ENCODE data around the gene PHF23.

Gene PHF23

DNA sequence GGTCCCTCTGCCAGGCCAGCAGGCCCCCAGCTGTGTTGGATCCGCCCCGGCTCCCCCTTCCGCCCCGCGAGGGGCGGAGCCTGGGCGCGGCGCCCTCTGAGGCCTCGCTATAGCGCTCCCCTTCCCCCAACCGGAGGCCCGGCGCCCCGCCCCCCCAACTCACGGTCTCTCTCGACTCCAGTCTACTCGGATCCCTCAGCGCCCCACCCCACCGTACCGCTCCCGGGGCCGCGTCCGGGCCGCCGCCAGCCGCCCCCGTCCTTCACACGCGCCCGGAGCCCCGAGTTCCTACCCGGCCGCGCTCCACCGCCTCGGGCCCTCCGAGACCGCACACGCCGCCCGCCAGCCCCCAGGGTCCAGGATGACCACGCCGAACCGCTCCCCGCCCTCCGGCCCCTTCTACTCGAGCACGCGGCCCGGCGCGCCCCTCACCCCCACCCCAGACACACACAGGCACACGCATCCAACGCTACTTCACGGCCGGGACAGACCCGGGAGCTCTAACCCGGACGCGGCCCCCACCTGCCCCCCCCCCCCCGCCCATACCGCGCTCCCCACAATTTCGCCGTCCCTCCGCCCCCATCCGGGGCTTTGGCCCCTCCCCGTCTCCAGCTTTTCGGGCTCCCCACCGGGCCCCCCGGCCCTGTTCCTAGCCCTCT lies 1.4 kb downstream of the PHF23 start:
- no peak for DNase-seq (ENCODE audit: low read depth)

DNA sequence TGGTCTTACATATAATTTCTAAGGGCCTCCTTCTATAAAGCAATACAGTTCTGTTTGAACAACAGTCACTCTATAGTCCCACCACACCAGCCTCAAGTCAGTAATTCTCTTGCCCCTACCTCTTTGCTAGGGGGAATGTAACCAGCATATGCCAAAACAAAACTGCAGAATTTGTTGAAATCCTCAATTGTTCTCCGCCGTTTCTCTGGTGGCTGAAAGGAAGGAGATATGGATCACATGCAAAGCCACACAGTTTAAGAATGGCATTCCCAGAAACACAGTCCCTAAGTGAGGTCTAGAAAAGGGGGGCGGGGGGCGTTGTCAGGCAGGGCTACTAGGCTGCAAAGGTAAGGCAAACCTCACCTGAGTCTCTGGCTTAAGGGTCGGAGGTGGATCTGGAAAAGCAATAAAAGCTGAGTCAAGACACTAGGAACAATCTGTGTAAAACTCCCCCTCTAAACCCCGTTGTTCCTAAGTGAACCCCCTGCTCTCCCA lies 1.9 kb downstream of the PHF23 start:
- no peak for DNase-seq (ENCODE audit: low read depth)

DNA sequence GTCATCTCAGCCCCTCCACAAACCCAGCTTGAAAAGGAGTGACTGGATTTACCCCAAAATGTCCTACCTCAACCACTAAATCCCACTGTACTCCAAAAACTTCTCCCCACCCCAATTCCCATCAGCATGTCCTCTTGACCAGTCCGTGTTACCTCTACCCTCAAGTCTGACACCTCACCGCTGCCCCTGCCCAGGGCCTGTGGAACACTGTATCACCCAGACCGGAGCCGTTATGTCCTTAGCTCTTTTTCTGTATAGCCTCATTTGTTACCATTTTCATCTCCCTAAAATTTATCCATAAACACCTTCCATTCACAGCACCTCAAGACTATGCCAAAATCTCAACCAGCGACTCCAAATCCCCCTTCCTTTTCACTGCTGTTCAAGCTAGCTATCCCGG lies 2.4 kb downstream of the PHF23 start:
- no peak for DNase-seq (ENCODE audit: low read depth)

DNA sequence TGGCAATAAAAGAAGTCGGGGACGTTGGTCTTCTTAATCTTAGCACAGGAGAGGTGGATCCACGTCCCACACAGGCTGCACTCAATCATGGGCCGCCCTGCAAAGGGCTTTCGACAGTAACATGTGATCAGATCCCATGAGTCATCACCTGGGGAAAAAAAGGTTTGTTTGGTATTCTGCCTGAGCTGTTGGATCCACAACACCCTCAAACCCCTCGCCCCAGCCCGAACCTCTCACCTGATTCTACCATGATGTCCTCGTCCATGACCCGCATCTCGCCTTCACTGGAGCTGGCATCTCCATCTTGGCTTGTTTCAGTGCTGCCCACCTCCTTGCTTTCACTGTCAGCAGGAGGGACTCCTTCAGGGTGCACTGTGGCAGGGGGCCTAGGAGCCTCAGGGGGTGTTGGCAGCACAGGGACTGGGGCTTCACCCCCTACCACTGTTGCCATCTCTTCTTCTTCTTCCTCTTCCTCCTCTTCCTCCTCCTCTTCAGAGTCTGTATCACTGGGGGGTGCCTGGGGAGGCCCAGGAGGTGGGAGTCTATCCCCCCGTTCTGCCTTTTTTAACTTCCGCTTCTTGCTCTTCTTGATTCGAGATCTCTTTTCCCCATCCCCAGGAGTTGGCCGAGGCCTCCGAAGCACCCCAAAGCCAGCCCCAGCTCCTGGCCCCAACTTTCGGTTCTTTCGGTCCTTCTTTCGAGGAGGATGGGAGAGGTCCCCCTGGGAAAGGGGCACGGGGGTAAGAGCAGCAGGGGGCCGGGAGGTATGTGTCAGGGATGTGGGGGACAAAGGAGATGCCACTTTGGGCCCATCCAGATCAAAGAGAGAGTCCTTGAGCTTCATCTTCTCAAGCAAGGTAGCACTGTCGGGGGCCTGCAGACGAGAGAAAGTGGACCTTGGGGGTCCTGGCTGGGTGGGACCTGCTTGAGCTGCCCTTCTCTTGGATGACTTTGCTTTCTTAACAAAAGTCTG lies 3.3 kb downstream of the PHF23 start:
- DNase-seq (ENCODE audit: low read depth): no peak

DNA sequence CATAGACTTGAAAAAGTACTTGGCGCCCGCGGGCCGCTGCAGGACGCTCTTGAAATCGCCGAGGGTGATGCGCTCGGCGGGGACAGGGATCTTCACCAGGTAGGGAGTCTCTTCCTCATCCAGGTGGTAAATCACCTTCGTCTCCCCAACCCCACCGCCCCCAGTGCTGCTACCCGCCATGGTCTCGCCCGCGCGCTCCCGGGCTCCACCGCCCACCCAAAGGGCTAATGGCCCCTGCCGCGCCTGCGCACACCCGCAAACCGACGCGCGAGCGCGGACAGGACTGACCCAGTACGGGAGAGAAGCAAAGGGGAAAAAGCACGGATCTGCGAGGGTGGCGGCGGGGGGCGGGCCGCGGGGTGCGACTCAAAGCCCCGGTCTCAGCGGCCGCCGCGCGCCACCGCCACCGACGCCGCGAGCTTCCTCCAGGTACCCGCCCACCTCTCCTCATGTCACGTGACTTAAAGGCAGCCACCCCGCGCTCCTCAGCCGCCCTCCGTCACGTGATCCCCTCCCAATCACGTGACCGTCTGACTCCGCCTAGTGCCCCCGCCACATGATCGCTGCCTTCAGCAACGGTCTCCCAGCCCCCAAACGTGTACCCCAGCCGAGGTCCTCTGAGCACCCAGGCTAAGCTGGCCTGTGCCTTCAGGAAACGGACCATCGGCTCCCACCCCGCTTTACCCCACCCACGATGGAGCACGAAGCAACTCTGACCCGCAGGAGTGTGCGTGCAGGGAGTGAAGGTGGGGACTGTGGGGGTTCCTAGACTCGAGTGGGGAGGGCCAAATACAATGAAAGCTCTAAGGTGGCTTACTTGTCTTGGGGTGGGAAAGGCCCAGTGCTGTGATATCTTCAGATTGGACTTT lies 4.9 kb downstream of the PHF23 start, which contains the start of gene DVL2:
Gene DVL2, minus strand, starts transcription at position 435 of the 869 bp plus-strand sequence. Its CDS starts 255 bp downstream, at position 180.
- DNase-seq (ENCODE audit: low read depth): no peak

DNA sequence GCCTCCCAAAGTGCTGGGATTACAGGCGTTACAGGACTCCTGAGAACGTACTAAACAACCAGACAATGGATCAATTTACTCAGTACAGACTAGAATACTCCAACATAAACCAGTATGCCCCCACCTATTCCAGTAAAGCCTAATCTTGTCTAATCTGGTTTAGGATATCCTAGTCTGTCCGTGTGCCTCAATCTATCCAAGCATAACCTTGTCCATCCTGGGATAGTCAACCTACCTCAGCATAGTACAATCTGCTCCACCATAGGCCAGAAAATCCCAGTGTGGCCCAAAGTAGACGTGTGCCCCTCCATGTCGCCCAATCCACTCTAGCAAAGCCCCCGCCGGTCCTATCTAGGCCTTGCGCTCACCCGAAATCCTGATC lies 5.6 kb downstream of the PHF23 start:
- no peak for DNase-seq (ENCODE audit: low read depth)

DNA sequence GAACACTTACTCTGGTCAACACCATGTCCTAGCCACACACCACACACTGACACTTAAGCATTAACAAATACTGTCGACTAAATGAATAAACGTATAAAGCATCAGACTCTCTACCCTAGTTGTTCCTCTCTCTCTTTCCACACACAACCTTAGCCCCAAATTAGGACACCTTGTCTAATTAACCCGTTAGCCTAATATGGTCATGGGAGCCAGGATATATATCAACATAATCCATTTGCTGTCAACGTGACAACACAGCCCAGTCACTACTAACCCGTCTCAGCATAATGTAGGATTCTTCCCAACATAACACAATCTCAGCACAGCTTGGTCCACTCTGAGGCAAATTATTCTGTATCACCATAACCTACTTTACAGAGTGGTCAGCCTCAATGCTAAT lies 7.1 kb downstream of the PHF23 start:
- no peak for DNase-seq (ENCODE audit: low read depth)

DNA sequence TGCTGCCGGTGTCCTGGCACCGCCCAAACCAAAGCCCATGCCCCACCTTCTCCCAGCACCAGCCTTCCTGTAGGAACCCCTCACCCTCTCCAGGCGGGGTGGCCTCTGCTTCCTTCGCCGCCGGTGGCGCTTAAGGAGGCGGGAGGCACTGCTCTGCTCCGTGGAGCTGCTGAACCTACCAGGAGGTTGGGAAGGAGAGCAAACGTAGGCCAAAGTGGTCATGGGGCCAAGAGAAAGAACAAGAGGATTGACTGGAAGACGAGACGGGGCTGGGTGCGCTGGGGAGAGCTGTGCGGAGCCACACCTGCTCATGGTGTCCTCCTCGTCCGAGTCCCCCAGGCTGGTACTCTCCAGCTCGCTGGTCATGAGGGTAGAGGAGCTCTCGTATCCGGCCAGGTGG lies 9.8 kb downstream of the PHF23 start:
- no peak for DNase-seq (ENCODE audit: low read depth)

DNA sequence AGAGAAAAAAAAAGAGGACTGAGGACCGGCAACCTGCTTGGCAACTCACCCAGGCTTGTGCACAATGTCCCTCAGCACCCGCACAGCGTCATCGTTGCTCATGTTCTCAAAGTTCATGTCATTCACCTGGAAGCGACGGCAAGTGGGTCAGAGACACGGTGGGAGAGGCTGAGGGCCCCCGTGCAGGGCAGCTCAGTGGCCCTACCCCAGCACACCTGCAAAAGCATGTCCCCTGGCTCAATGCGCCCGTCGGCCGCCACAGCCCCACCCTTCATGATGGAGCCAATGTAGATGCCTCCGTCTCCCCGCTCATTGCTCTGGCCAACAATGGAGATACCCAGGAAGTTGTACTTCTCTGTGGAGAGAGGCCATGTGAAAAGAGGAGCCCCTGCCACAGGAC lies 10.3 kb downstream of the PHF23 start:
- DNase-seq (ENCODE audit: low read depth): no peak

DNA sequence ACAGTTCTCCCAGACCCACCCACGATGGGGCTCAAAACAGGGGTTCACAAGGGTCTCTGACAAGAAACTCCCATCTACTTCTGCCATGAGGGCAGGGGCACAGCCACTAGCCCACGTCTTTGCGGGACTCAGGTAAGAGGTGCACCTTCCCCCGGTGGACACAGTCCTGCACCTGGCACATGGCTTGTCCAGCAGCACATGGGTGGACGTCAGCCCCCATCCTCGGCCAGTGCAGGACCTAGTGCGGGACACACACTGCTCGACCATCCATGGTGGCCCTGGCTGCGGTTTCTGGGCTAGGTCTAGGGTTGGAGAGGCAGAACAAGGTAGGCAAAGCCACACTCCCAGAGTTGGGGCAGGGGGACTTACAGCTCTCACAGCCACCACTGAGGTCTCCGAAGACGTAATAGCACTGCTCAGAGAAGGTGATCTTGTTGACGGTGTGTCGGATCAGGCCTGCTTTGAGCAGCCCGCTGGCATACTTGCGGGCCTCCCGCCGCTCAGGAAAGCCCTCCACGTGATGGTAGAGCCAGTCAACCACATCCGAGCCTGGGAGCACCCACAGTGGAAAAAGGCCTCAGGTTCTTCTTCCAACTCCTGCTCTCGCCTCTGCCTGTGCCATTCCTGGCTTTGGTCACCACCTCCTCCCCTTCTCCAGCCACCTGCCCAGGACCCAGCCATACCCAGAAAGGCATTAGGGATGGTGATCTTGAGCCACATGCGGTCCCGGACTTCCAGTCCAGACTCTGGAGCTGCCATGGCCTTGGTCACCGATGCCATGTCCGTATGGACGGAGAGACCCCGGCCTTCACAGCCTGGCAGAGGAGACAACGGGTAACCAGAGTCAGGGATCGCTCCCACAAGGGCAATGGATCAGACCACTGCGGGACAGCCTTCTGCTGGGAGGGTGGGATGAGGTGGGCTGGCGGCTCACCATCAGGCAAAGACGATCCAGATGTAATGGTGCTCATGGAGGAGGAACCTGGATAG lies 12.2 kb downstream of the PHF23 start:
- DNase-seq (ENCODE audit: low read depth): no peak

DNA sequence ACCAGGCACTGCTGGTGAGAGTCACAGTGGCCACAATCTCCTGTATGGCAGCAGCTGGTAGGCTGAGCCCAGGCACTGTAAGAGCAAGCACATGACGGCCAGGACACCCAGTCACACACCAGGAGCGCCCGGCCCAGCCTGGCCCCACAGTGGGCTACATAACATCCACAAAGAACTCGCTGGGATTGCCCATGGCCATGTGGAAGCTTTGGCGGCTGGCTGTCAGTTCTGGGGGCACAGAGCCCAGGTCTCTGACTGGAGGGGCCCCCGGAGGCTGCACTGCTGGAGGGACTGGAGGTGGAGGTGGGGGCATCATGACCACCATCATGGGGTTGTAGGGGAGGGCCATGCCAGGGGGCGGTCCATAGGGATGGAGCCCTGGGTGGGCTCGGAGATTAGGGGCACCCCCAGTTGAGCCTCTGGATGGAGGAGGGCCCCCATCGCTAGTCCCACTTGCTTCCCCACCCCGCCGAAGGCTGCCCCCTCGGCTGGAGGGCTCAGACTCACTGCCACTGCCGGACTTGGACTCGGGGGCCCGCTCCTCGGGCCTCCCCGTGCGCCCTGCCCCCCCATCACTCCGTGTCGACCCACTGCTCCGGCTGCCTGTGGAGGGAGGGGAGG lies 13.4 kb downstream of the PHF23 start:
- no peak for DNase-seq (ENCODE audit: low read depth)

DNA sequence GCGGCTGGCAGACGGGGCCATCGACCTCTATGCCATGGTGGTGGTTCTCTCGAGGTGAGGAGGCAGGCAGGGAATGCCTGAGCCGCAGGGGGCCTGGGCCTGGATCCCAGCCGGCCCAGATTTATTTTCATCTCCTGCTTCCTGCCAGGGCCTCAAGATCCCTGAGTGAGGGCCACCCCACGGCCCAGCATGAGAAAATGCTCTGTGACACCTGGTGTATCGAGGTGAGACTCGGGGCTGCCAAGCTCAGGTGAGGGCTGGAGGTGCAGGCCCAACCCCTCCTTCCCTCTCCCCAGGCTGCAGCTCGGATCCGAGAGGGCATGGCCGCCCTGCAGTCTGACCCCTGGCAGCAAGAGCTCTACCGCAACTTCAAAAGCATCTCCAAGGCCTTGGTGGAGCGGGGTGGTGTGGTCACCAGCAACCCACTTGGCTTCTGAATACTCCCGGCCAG lies 14.6 kb downstream of the PHF23 start:
- DNase-seq (ENCODE audit: low read depth): no peak

DNA sequence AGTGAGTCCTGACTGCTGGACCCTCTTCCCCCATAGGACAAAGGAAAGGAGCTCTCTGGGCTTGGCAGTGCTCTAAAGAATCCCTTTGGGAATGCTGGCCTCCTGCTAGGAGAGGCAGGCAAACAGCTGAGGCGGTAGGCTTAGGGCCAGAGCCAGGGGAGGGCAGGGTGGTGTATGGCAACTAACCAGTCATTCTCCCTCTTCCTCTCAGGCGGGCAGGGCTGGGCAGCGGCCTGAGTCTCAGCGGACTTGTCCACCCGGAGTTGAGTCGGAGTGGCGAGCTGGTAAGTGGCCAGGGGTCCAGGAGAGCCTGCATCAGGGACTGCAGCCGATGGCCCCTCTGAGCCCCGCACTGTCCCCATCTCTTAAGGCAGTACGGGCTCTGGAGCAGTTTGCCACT lies 15.1 kb downstream of the PHF23 start:
- DNase-seq (ENCODE audit: low read depth): no peak

DNA sequence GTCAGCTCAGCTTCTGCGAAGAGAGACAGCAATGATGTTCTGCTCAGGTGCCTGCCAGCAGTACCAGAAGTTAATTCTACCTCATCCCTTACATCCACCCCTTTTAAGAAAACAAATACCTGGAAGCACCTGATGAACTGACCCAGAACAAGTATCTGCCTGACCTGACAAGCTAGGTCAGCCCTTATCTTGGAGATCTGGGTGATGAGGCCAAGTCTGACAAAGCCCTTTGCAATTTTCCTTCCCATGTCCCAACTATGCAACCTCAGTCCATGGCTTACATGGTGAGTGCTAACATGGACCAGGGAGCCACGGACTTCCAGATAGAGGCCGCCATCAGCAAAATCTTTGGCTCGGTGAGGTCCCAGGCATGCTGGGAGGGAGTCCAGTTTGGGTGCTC lies 15.9 kb downstream of the PHF23 start:
- no peak for DNase-seq (ENCODE audit: low read depth)

DNA sequence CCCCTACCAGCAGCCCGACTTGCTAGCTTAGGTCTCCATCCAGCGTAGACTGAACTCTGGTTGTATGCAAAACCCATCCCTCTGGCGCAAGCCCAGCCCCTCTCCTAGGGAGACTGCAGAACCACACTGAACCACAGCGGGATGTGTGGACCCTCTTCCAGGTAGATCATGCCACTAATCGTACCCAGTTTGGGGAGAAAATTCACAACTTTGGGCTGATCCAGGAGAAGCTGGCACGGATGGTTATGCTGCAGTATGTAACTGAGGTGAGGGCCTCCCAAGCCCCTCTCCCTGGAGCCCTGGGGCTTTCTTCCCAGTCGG lies 16.3 kb downstream of the PHF23 start:
- no peak for DNase-seq (ENCODE audit: low read depth)

DNA sequence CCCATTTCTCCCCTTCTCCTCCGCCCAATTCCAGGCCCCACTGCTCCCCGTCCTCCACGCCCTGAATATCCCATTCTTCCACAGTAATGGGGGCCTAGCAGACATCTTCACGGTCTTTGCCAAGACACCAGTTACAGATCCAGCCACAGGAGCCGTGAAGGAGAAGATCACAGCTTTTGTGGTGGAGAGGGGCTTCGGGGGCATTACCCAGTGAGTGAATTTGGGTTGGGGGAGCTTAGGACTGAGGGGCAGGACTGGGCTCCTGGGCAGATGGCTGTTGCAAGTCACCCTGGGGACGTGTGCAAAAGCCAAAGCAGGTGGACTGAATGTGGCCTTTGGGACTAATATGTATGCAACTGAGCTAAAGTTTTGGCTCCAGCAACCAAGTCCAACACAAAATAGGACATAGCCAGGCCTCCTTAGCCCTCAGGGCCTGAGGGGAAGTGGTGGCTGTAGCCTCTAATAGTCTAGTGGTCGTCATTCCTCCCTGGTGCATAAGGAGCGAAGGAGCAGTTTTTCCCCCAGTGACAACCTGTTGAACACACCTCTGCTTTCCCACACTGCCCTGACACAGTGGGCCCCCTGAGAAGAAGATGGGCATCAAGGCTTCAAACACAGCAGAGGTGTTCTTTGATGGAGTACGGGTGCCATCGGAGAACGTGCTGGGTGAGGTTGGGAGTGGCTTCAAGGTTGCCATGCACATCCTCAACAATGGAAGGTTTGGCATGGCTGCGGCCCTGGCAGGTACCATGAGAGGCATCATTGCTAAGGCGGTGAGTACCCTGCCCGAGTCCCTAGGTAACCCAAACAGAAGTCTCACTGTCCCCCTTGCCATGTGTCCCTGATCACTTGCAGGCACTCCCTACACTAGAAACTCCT lies 16.9 kb downstream of the PHF23 start:
- DNase-seq (ENCODE audit: low read depth): no peak

DNA sequence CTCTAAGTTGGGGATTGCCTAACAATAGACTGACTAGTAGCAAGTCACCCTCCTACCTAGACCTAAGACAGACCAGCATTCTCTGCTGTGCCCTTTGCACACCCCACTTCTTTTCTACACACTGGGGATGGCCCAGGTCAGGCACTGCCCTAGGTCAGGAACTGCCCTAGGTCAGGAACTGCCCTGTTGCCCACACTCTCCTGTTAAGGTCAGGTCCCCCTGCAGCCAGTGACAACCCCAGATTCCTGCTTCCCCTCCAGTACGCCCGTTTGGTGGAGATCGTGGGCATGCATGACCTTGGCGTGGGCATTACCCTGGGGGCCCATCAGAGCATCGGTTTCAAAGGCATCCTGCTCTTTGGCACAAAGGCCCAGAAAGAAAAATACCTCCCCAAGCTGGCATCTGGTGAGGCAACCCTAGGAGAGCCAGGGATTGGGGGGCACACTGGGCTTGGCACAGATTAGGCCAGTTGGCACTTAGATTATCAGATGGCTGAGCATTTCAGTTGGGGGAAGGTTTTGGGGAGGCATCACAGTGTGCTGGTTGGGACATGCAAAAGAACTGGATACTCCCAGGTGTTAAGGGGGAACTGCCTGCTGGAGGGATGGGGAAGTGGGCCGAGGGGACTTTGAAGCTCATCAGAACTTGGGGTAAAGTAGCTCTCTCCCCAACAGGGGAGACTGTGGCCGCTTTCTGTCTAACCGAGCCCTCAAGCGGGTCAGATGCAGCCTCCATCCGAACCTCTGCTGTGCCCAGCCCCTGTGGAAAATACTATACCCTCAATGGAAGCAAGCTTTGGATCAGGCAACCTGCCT lies 17.8 kb downstream of the PHF23 start:
- DNase-seq (ENCODE audit: low read depth): no peak

DNA sequence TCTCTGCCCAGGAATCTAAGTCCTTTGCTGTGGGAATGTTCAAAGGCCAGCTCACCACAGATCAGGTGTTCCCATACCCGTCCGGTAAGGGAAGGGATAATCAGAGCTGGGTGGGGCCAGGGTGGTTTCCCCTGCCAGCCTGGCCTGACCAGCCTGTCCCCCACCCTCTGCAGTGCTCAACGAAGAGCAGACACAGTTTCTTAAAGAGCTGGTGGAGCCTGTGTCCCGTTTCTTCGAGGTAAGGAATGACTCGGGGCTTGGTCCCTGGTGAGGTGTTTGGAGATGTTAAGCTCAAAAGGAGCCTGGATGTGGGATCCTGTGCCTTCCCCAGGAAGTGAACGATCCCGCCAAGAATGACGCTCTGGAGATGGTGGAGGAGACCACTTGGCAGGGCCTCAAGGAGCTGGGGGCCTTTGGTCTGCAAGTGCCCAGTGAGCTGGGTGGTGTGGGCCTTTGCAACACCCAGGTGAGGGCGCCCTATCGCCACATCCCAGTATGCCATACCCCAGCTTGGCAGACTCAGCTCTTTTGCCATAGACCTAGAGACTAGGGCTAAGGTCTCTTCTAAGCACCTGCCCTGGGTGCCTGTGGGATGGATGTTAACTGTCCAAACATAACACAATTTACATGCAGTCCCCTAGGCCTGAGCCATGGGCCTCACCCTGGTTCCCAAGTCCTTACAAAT lies 18.5 kb downstream of the PHF23 start:
- no peak for DNase-seq (ENCODE audit: low read depth)

All from CMK (cell line).